MM.1S (cell line): ENCODE measurements around the gene KSR2.

ENCODE experiments used
- DNase-seq: peaks from one replicate; pipeline ENCODE4 v3.0.0-alpha.2; 2015
- H2AFZ ChIP-seq: fragments of 300-600 bp; sonication (generic); 2 replicates; pipeline ENCODE4 v1.6.0; 2016; ENCODE audit warnings: antibody characterized with exemption, low read length
- H3F3A ChIP-seq: fragments of 300-600 bp; sonication (generic); 2 replicates; pipeline ENCODE4 v1.6.1; 2016; ENCODE audit warnings: mild to moderate bottlenecking, antibody characterized with exemption, low read length, moderate library complexity, mixed read lengths; ENCODE audit not compliant: insufficient read depth
- H3K27ac ChIP-seq: fragments of 300-600 bp; sonication (generic); 2 replicates; pipeline ENCODE4 v1.5.1; 2016; ENCODE audit warnings: mild to moderate bottlenecking, low read length
- H3K27me3 ChIP-seq: fragments of 300-600 bp; sonication (generic); replicated peaks from 2 replicates; pipeline ENCODE4 v1.6.0; 2016; ENCODE audit warnings: low read length; ENCODE audit not compliant: insufficient read depth
- H3K36me3 ChIP-seq: fragments of 300-600 bp; sonication (generic); replicated peaks from 2 replicates; pipeline ENCODE4 v1.6.1; 2016; ENCODE audit warnings: mild to moderate bottlenecking, low read length, mixed read lengths; ENCODE audit not compliant: insufficient read depth
- H3K4me1 ChIP-seq: fragments of 300-600 bp; sonication (generic); 2 replicates; pipeline ENCODE4 v1.6.1; 2016; ENCODE audit warnings: low read length, mixed read lengths
- H3K4me2 ChIP-seq: fragments of 300-600 bp; sonication (generic); 2 replicates; pipeline ENCODE4 v1.6.0; 2016; ENCODE audit warnings: low read depth, low read length
- H3K4me3 ChIP-seq: fragments of 300-600 bp; sonication (generic); 2 replicates; pipeline ENCODE4 v1.5.1; 2016; ENCODE audit warnings: low read length, mixed read lengths
- H3K79me2 ChIP-seq: fragments of 300-600 bp; sonication (generic); 2 replicates; pipeline ENCODE4 v1.6.1; 2016; ENCODE audit warnings: mixed run types, low read length, mixed read lengths
- H3K9ac ChIP-seq: fragments of 300-600 bp; sonication (generic); 2 replicates; pipeline ENCODE4 v1.6.1; 2016; ENCODE audit warnings: low read length, mixed read lengths
- H3K9me2 ChIP-seq: fragments of 300-600 bp; sonication (generic); replicated peaks from 2 replicates; pipeline ENCODE4 v1.6.1; 2016; ENCODE audit warnings: mild to moderate bottlenecking, low read length, mixed read lengths; ENCODE audit not compliant: insufficient read depth
- H3K9me3 ChIP-seq: fragments of 300-600 bp; sonication (generic); replicated peaks from 2 replicates; pipeline ENCODE4 v1.6.1; 2016; ENCODE audit warnings: mild to moderate bottlenecking, low read length, mixed read lengths; ENCODE audit not compliant: insufficient read depth
- H4K20me1 ChIP-seq: fragments of 300-600 bp; sonication (generic); 2 replicates; pipeline ENCODE4 v1.6.1; 2016; ENCODE audit warnings: mild to moderate bottlenecking, low read length, moderate library complexity, mixed read lengths; ENCODE audit not compliant: insufficient read depth
- CTCF ChIP-seq: fragments of 300-600 bp; sonication (generic); IDR thresholded peaks from 2 replicates; pipeline ENCODE4 v1.5.1; 2016; ENCODE audit warnings: antibody characterized with exemption, low read length, mixed read lengths
- EZH2 ChIP-seq: fragments of 300-600 bp; sonication (generic); optimal IDR thresholded peaks from 2 replicates; pipeline ENCODE3; 2017; ENCODE audit warnings: low read depth, mild to moderate bottlenecking, antibody characterized with exemption, low read length, mixed read lengths
- EZH2phosphoT487 ChIP-seq: fragments of 300-600 bp; sonication (generic); IDR thresholded peaks from 2 replicates; pipeline ENCODE4 v1.6.1; 2018; ENCODE audit warnings: antibody characterized with exemption, low read length

KSR2 gene

GRCh38 chr12:117563007-117563406, 405.8 kb downstream of the KSR2 start:
- DNase-seq, result no peak
- TF ChIP-seq EZH2 (no peak), CTCF (no peak), EZH2phosphoT487 (no peak)

GRCh38 chr12:117561990-117562389, 406.8 kb downstream of the KSR2 start:
- Histone ChIP-seq H3K9me3 (no peaks in the 10 kb centered on the region), H3K4me1 (no peaks in the 10 kb centered on the region), H2AFZ (no peak overlapping the region), H3K27me3 (no peaks in the 10 kb centered on the region), H3K27ac (no peak overlapping the region), H3K9ac (no peak overlapping the region), H3K79me2 (no peaks in the 10 kb centered on the region), H3K4me2 (no peak overlapping the region), H3K9me2 (no peaks in the 10 kb centered on the region), H3K4me3 (no peak overlapping the region), H4K20me1 (no peaks in the 10 kb centered on the region), H3K36me3 (no peaks in the 10 kb centered on the region), H3F3A (no peaks in the 10 kb centered on the region)
- TF ChIP-seq CTCF, result no peak
- TF ChIP-seq EZH2, result no peak
- no peak for TF ChIP-seq EZH2phosphoT487
- no peak for DNase-seq

More at GRCh38 chr12:117563007-117563406, 405.8 kb downstream of the KSR2 start:
- Histone ChIP-seq H3K9me2 (no peaks in the 10 kb centered on the region), H3K4me1 (no peaks in the 10 kb centered on the region), H3K9ac (no peak overlapping the region), H3K4me3 (no peak overlapping the region), H3K79me2 (no peaks in the 10 kb centered on the region), H3K36me3 (no peaks in the 10 kb centered on the region), H4K20me1 (no peaks in the 10 kb centered on the region), H3K27ac (no peak overlapping the region), H2AFZ (no peak overlapping the region), H3K4me2 (no peak overlapping the region), H3F3A (no peaks in the 10 kb centered on the region), H3K9me3 (no peaks in the 10 kb centered on the region), H3K27me3 (no peaks in the 10 kb centered on the region)

- H3K4me2 ChIP-seq, result no peak overlapping the region
- no peak overlapping the region for H2AFZ ChIP-seq
- H3K4me1 ChIP-seq, result no peaks in the 10 kb centered on the region
- no peaks in the 10 kb centered on the region for H3K27me3 ChIP-seq
- no peak overlapping the region for H3K9ac ChIP-seq
- H3K9me3 ChIP-seq, result no peaks in the 10 kb centered on the region
- no peak overlapping the region for H3K4me3 ChIP-seq
- H3K79me2 ChIP-seq, result no peaks in the 10 kb centered on the region
- no peak overlapping the region for H3K27ac ChIP-seq
- TF ChIP-seq EZH2, result no peak
- no peak for TF ChIP-seq EZH2phosphoT487
- no peak for TF ChIP-seq CTCF
- no peaks in the 10 kb centered on the region for H3K9me2 ChIP-seq
- H4K20me1 ChIP-seq, result no peaks in the 10 kb centered on the region
- H3K36me3 ChIP-seq, result no peaks in the 10 kb centered on the region
- H3F3A ChIP-seq, result no peaks in the 10 kb centered on the region
- DNase-seq, result no peak
These were observed 408.8 kb downstream of the KSR2 start for GRCh38 chr12:117559978-117560377.

- H3K9me2 ChIP-seq, result no peaks in the 10 kb centered on the region
- no peaks in the 10 kb centered on the region for H3K9me3 ChIP-seq
- no peak overlapping the region for H2AFZ ChIP-seq
- TF ChIP-seq EZH2, result no peak
- no peak for TF ChIP-seq EZH2phosphoT487
- no peak for TF ChIP-seq CTCF
- no peak overlapping the region for H3K4me2 ChIP-seq
- no peak for DNase-seq
- H3K27ac ChIP-seq, result no peak overlapping the region
- no peaks in the 10 kb centered on the region for H3K4me1 ChIP-seq
- H3K27me3 ChIP-seq, result no peaks in the 10 kb centered on the region
- no peaks in the 10 kb centered on the region for H3F3A ChIP-seq
- H3K79me2 ChIP-seq, result no peaks in the 10 kb centered on the region
- no peak overlapping the region for H3K4me3 ChIP-seq
- H3K9ac ChIP-seq, result no peak overlapping the region
- H4K20me1 ChIP-seq, result no peaks in the 10 kb centered on the region
- no peaks in the 10 kb centered on the region for H3K36me3 ChIP-seq
These were observed 412.9 kb downstream of the KSR2 start for GRCh38 chr12:117555889-117556288.
